HG02973 (cell line): ENCODE data around the gene CXADR.
A peak's percentile ranks its signal among the peaks of the same experiment; 100 is the strongest.

Experiments used
- ATAC-seq: cut with Tn5 transposase; IDR thresholded peaks from one replicate; pipeline ENCODE4 v1.9.1; 2021; ENCODE audit warnings: moderate library complexity; ENCODE audit not compliant: unreplicated experiment

The CXADR gene

GRCh38 chr21:17585875-17586450 lies 73.1 kb downstream of the CXADR start:
- no peak for ATAC-seq

GRCh38 chr21:17590430-17590829 lies 77.6 kb downstream of the CXADR start:
- ATAC-seq, result no peak

GRCh38 chr21:17597680-17598079 lies 84.8 kb downstream of the CXADR start:
- ATAC-seq, result no peak

- ATAC-seq, result peak; percentile 89
Observed at GRCh38 chr21:17598437-17598836, 85.6 kb downstream of the CXADR start.

GRCh38 chr21:17602874-17603273 lies 90.0 kb downstream of the CXADR start:
- ATAC-seq, result no peak

GRCh38 chr21:17607684-17608083 lies 94.8 kb downstream of the CXADR start:
- no peak for ATAC-seq

- no peak for ATAC-seq
Observed at GRCh38 chr21:17609681-17610080, 96.8 kb downstream of the CXADR start.

GRCh38 chr21:17610911-17611310 lies 98.1 kb downstream of the CXADR start:
- no peak for ATAC-seq

- ATAC-seq, result peak; percentile 62
Observed at GRCh38 chr21:17611414-17612022, 98.7 kb downstream of the CXADR start.

GRCh38 chr21:17612023-17612564 lies 99.3 kb downstream of the CXADR start:
- peak; percentile 4 for ATAC-seq

GRCh38 chr21:17612565-17613241 lies 99.9 kb downstream of the CXADR start, which contains the start of gene BTG3:
BTG3 (minus strand) TSS chr21:17612901; CDS start chr21:17609144, 3,757 bp downstream.
- ATAC-seq, result peak; percentile 65

- no peak for ATAC-seq
Observed at GRCh38 chr21:17613242-17613676, 100.4 kb downstream of the CXADR start.

- no peak for ATAC-seq
Observed at GRCh38 chr21:17616831-17617230, 104.0 kb downstream of the CXADR start.

GRCh38 chr21:17622018-17622417 lies 109.2 kb downstream of the CXADR start:
- ATAC-seq, result no peak

GRCh38 chr21:17631195-17631594 lies 118.4 kb downstream of the CXADR start:
- no peak for ATAC-seq

GRCh38 chr21:17636711-17637110 lies 123.9 kb downstream of the CXADR start:
- ATAC-seq, result no peak

GRCh38 chr21:17640821-17641220 lies 128.0 kb downstream of the CXADR start:
- ATAC-seq, result no peak
